GM19351 (cell line): ENCODE measurements around the gene CRADD.
"Not testable (repeated sequence)": the region's sequence is repeated elsewhere in the genome, so short reads cannot be mapped to it uniquely, and the experiment has no call there.

Experiments
- ATAC-seq: cut with Tn5 transposase; IDR thresholded peaks from one replicate; pipeline ENCODE4 v1.9.1; 2021; ENCODE audit warnings: mild to moderate bottlenecking, moderate library complexity; ENCODE audit not compliant: unreplicated experiment

CRADD gene

GRCh38 chr12:93677195-93678064, at the start of gene CRADD:
Gene CRADD (plus strand): TSS chr12:93677375.
- peak; percentile 89 for ATAC-seq

- no peak for ATAC-seq
These were observed 44.8 kb upstream of the CRADD start for GRCh38 chr12:93632383-93632782.

- ATAC-seq, result no peak
These were observed 42.8 kb upstream of the CRADD start for GRCh38 chr12:93634416-93634815.

GRCh38 chr12:93636708-93637107, 40.5 kb upstream of the CRADD start:
- no peak for ATAC-seq

GRCh38 chr12:93638095-93638494, 39.1 kb upstream of the CRADD start:
- ATAC-seq, result no peak

- no peak for ATAC-seq
These were observed 38.2 kb upstream of the CRADD start for GRCh38 chr12:93638954-93639353.

GRCh38 chr12:93639406-93639805, 37.8 kb upstream of the CRADD start:
- no peak for ATAC-seq

- ATAC-seq, result not testable (repeated sequence)
These were observed 35.8 kb upstream of the CRADD start for GRCh38 chr12:93641380-93641779.

GRCh38 chr12:93642751-93643150, 34.4 kb upstream of the CRADD start:
- ATAC-seq, result no peak

GRCh38 chr12:93645702-93646101, 31.5 kb upstream of the CRADD start:
- no peak for ATAC-seq

- ATAC-seq, result no peak
These were observed 26.5 kb upstream of the CRADD start for GRCh38 chr12:93650626-93651025.

- ATAC-seq, result peak; percentile 84
These were observed 24.1 kb upstream of the CRADD start for GRCh38 chr12:93653079-93653478.

GRCh38 chr12:93653712-93654111, 23.5 kb upstream of the CRADD start:
- ATAC-seq, result no peak

- ATAC-seq, result no peak
These were observed 22.8 kb upstream of the CRADD start for GRCh38 chr12:93654421-93654820.

- ATAC-seq, result no peak
These were observed 20.1 kb upstream of the CRADD start for GRCh38 chr12:93657071-93657470.

GRCh38 chr12:93661021-93661420, 16.2 kb upstream of the CRADD start:
- no peak for ATAC-seq

GRCh38 chr12:93663006-93663728, 14.0 kb upstream of the CRADD start:
- no peak for ATAC-seq

- ATAC-seq, result no peak
These were observed 13.5 kb upstream of the CRADD start for GRCh38 chr12:93663729-93664084.

GRCh38 chr12:93664573-93665138, 12.5 kb upstream of the CRADD start:
- no peak for ATAC-seq

GRCh38 chr12:93667672-93668071, 9.5 kb upstream of the CRADD start:
- ATAC-seq, result no peak

GRCh38 chr12:93668919-93669418, 8.2 kb upstream of the CRADD start:
- no peak for ATAC-seq

GRCh38 chr12:93669452-93669851, 7.7 kb upstream of the CRADD start:
- no peak for ATAC-seq
